ENCODE measurements around the gene C3orf70.

The C3orf70 gene

GRCh38 chr3:185056908-185057307, 96.0 kb downstream of the C3orf70 start:
- no peak for DNase-seq (ENCODE audit: low read depth in 3 of 3, low spot score in 1 of 3)

GRCh38 chr3:185052631-185053030, 100.2 kb downstream of the C3orf70 start:
- no peak for DNase-seq (ENCODE audit: low read depth in 3 of 3, low spot score in 1 of 3)

GRCh38 chr3:185051801-185052200, 101.1 kb downstream of the C3orf70 start:
- no peak for DNase-seq (ENCODE audit: low read depth in 3 of 3, low spot score in 1 of 3)

- no peak for DNase-seq (ENCODE audit: low read depth in 3 of 3, low spot score in 1 of 3)
Measured at GRCh38 chr3:185049710-185050109, 103.2 kb downstream of the C3orf70 start.

GRCh38 chr3:185046603-185047002, 106.3 kb downstream of the C3orf70 start:
- DNase-seq (ENCODE audit: low read depth in 3 of 3, low spot score in 1 of 3), result no peak

GRCh38 chr3:185046164-185046515, 106.7 kb downstream of the C3orf70 start:
- no peak for DNase-seq (ENCODE audit: low read depth in 3 of 3, low spot score in 1 of 3)

- DNase-seq (ENCODE audit: low read depth in 3 of 3, low spot score in 1 of 3), result no peak
Measured at GRCh38 chr3:185042312-185043050, 110.4 kb downstream of the C3orf70 start.

- no peak for DNase-seq (ENCODE audit: low read depth in 3 of 3, low spot score in 1 of 3)
Measured at GRCh38 chr3:185041540-185041939, 111.3 kb downstream of the C3orf70 start.

- no peak for DNase-seq (ENCODE audit: low read depth in 3 of 3, low spot score in 1 of 3)
Measured at GRCh38 chr3:185040425-185040824, 112.4 kb downstream of the C3orf70 start.

- no peak for DNase-seq (ENCODE audit: low read depth in 3 of 3, low spot score in 1 of 3)
Measured at GRCh38 chr3:185037801-185038200, 115.1 kb downstream of the C3orf70 start.

- no peak for DNase-seq (ENCODE audit: low read depth in 3 of 3, low spot score in 1 of 3)
Measured at GRCh38 chr3:185030951-185031350, 121.9 kb downstream of the C3orf70 start.

GRCh38 chr3:185030399-185030798, 122.5 kb downstream of the C3orf70 start:
- DNase-seq (ENCODE audit: low read depth in 3 of 3, low spot score in 1 of 3), result no peak

- no peak for DNase-seq (ENCODE audit: low read depth in 3 of 3, low spot score in 1 of 3)
Measured at GRCh38 chr3:185029086-185029485, 123.8 kb downstream of the C3orf70 start.

GRCh38 chr3:185028121-185028520, 124.7 kb downstream of the C3orf70 start:
- DNase-seq (ENCODE audit: low read depth in 3 of 3, low spot score in 1 of 3), result no peak

Data from stimulated activated CD4-positive, alpha-beta T cell treated with anti-CD3 and anti-CD28 coated beads, TNF-alpha, amount 100 ng/mL, for 1 hour (primary cell).